Activated naive CD8-positive, alpha-beta T cell treated with anti-CD3 and anti-CD28 coated beads for 36 hours (primary cell): ENCODE results near the gene TP53BP2. TPM values are rescaled to one million over a fixed set of nuclear protein-coding genes. Genes with fewer than 3 reads are reported as not detected.

ENCODE experiments used
- DNase-seq: peaks from one replicate; pipeline ENCODE4 v3.0.0; 2021
- H3K27ac Mint-ChIP-seq: one replicate; pipeline ENCODE4 v1.8.0; 2022; ENCODE audit warnings: mild to moderate bottlenecking, moderate library complexity, mixed read lengths
- H3K27me3 Mint-ChIP-seq: one replicate; pipeline ENCODE4 v1.8.0; 2022; ENCODE audit warnings: mild to moderate bottlenecking, mixed read lengths
- H3K36me3 Mint-ChIP-seq: one replicate; pipeline ENCODE4 v1.8.0; 2021; ENCODE audit warnings: mild to moderate bottlenecking, mixed read lengths
- H3K4me1 Mint-ChIP-seq: one replicate; pipeline ENCODE4 v1.8.0; 2021; ENCODE audit warnings: mixed read lengths
- H3K4me3 Mint-ChIP-seq: one replicate; pipeline ENCODE4 v1.8.0; 2022; ENCODE audit warnings: mild to moderate bottlenecking, moderate library complexity, mixed read lengths
- H3K9me3 Mint-ChIP-seq: one replicate; pipeline ENCODE4 v1.8.0; 2022; ENCODE audit warnings: mixed read lengths
- total RNA-seq, 2 experiments: library from RNA; stranded (reverse); gene quantifications; one replicate each; pipeline ENCODE4 v1.2.3, GENCODE V29; 2021

The TP53BP2 gene
- total RNA-seq, 2 experiments from 2014 or later, result 34.7 to 35.2 TPM

GRCh38 chr1:223864084-223864483, 18.3 kb upstream of the TP53BP2 start:
- Mint-ChIP-seq H3K27ac (no peak overlapping the region), H3K27me3 (peaks cover 17% of the 10 kb centered on the region), H3K4me3 (no peak overlapping the region), H3K36me3 (no peaks in the 10 kb centered on the region), H3K9me3 (peaks cover 3% of the 10 kb centered on the region), H3K4me1 (no peaks in the 10 kb centered on the region)
- no peak for DNase-seq

DNA sequence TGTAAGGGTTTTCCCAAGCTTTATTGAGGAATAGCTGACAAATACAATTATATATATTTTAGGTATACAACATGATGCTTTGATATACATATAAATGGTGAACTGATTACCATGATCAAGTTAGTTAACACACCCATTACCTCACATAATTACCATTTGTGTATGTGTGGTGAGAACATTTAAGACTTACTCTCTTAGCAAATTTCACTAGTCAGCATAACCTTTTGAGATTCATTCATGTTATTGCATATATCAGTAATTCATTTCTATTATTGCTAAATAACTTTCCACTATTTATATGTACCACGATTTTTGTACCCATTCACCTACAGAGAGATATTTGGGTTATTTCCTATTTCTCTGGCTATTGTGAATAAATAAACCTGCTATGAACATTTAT, 16.2 kb upstream of the TP53BP2 start:
- no peak for DNase-seq
- Mint-ChIP-seq H3K36me3 (no peaks in the 10 kb centered on the region), H3K27me3 (peaks cover 2% of the 10 kb centered on the region), H3K4me1 (no peaks in the 10 kb centered on the region), H3K4me3 (no peak overlapping the region), H3K27ac (no peak overlapping the region), H3K9me3 (peaks cover 3% of the 10 kb centered on the region)

DNA sequence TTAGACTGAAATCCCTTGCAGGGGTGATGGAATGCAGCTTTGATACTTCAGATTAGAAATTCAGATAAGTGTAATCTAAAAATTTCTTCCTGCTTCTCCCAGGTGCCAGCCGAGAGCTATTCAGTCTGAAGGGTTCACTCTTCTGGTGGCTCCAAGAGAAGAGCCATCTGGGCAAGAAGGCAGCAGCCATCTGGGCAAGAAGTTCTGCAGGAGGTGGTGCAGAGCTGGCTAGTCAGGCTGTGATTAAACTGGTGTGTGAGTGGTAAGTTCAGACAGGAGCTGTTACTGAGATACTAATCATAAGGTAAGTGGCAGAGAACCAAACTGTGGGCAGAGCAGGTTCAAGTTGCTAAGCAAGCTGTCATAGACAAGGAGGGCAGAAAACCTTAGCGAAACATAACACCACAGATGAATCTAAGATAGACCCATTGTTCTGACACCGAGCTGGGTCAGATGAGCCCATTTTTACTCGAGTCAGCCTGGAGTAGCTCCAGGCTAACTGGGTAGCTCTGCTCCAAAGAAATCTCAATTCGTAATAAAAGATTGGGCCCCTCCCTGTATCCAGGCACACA, 14.4 kb upstream of the TP53BP2 start:
- peaks cover 3% of the 10 kb centered on the region for H3K9me3 Mint-ChIP-seq
- no peaks in the 10 kb centered on the region for H3K36me3 Mint-ChIP-seq
- H3K27me3 Mint-ChIP-seq, result no peaks in the 10 kb centered on the region
- H3K4me1 Mint-ChIP-seq, result no peaks in the 10 kb centered on the region
- H3K4me3 Mint-ChIP-seq, result no peak overlapping the region
- no peak for DNase-seq
- no peak overlapping the region for H3K27ac Mint-ChIP-seq

GRCh38 chr1:223859058-223859457, 13.3 kb upstream of the TP53BP2 start:
- H3K4me3 Mint-ChIP-seq, result no peak overlapping the region
- no peaks in the 10 kb centered on the region for H3K27me3 Mint-ChIP-seq
- H3K4me1 Mint-ChIP-seq, result no peaks in the 10 kb centered on the region
- H3K9me3 Mint-ChIP-seq, result no peaks in the 10 kb centered on the region
- DNase-seq, result no peak
- H3K27ac Mint-ChIP-seq, result no peak overlapping the region
- no peaks in the 10 kb centered on the region for H3K36me3 Mint-ChIP-seq

- Mint-ChIP-seq H3K36me3 (no peaks in the 10 kb centered on the region), H3K27ac (no peak overlapping the region), H3K4me3 (no peak overlapping the region), H3K9me3 (no peaks in the 10 kb centered on the region), H3K27me3 (no peaks in the 10 kb centered on the region), H3K4me1 (no peaks in the 10 kb centered on the region)
- DNase-seq, result no peak
These were observed 10.6 kb upstream of the TP53BP2 start for GRCh38 chr1:223856386-223856785.

DNA sequence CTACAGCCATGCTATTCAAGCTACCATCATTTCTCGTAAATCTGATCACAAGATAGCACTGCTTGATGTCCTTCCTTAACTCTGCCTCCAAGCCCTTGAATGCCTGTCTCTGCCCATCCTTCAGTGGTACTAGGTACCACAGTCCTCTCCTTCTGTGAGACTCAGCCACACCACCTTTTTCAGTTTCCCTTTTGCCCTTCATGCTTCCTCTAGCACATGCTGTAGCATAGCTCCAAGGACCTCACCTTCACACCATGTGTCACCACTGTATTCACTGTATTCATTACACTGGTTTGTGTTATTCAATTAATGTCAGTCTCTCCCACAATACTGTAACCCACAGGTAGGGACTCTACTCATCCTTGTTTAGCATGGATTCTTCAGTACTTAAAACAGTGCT, 8.0 kb upstream of the TP53BP2 start:
- H3K4me3 Mint-ChIP-seq, result no peak overlapping the region
- peaks cover 8% of the 10 kb centered on the region for H3K27me3 Mint-ChIP-seq
- H3K36me3 Mint-ChIP-seq, result no peaks in the 10 kb centered on the region
- H3K9me3 Mint-ChIP-seq, result no peaks in the 10 kb centered on the region
- no peak for DNase-seq
- peaks cover 4% of the 10 kb centered on the region for H3K4me1 Mint-ChIP-seq
- H3K27ac Mint-ChIP-seq, result no peak overlapping the region

GRCh38 chr1:223853275-223853674, 7.5 kb upstream of the TP53BP2 start:
- Mint-ChIP-seq H3K9me3 (no peaks in the 10 kb centered on the region), H3K27me3 (peaks cover 8% of the 10 kb centered on the region), H3K36me3 (no peaks in the 10 kb centered on the region), H3K4me1 (peaks cover 4% of the 10 kb centered on the region), H3K4me3 (no peak overlapping the region), H3K27ac (no peak overlapping the region)
- no peak for DNase-seq

- Mint-ChIP-seq H3K36me3 (no peaks in the 10 kb centered on the region), H3K27me3 (peaks cover 8% of the 10 kb centered on the region), H3K4me1 (peaks cover 9% of the 10 kb centered on the region), H3K27ac (no peak overlapping the region), H3K4me3 (no peak overlapping the region), H3K9me3 (peaks cover 2% of the 10 kb centered on the region)
- DNase-seq, result no peak
These were observed 6.6 kb upstream of the TP53BP2 start for GRCh38 chr1:223852337-223852736.

DNA sequence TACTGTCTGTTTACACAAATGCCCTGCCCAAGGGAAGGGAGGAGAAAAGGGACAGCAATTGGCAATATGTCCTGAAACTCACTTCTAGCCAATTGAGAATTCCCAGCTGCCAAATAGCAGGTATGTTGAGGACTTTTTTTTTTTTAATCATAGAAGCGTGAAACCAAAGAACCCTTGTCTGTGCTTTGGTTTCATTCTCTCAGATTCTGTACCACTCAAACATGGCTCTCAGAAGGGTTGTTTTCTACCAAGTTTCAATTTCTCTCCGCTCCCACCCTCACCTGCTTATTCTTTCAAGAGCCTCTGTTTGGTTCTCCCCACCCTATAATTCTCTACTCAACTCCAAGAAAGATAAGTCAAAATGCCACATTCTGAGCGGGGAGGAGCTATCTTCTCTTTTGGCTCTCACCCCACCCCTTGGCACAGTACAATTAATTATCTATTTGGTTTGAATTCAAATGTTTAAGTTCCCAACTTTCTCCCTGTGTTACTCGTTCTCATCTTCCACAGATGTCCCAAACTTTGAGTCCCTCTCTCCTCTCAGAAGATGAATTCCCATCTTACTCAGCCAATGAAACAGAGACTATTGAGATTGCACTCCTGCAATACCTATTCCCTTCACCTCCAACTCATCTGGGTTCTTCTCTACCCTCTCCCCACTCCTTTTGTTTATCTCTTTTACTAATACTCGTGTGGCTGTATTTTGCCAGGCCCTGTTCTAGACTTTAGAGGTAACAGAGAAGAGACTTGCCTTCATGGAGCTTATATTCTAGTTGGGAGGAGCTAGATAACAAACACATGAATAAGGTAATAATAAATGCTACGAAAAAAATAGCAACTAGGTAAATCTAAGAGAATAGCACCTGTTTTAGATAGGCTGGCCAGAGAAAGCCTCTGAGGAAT, 3.9 kb upstream of the TP53BP2 start:
- H3K27ac Mint-ChIP-seq, result no peak overlapping the region
- peaks cover 2% of the 10 kb centered on the region for H3K9me3 Mint-ChIP-seq
- H3K4me1 Mint-ChIP-seq, result peaks cover 16% of the 10 kb centered on the region
- no peak overlapping the region for H3K4me3 Mint-ChIP-seq
- DNase-seq, result no peak
- peaks cover 3% of the 10 kb centered on the region for H3K36me3 Mint-ChIP-seq
- peaks cover 8% of the 10 kb centered on the region for H3K27me3 Mint-ChIP-seq

- DNase-seq, result no peak
- Mint-ChIP-seq H3K4me3 (no peak overlapping the region), H3K27me3 (peaks cover 8% of the 10 kb centered on the region), H3K36me3 (peaks cover 5% of the 10 kb centered on the region), H3K27ac (no peak overlapping the region), H3K9me3 (peaks cover 2% of the 10 kb centered on the region), H3K4me1 (peaks cover 23% of the 10 kb centered on the region)
These were observed 2.8 kb upstream of the TP53BP2 start for GRCh38 chr1:223848536-223848935.

GRCh38 chr1:223847781-223848345, 2.1 kb upstream of the TP53BP2 start:
- H3K36me3 Mint-ChIP-seq, result peaks cover 5% of the 10 kb centered on the region
- H3K27ac Mint-ChIP-seq, result no peak overlapping the region
- peaks cover 8% of the 10 kb centered on the region for H3K27me3 Mint-ChIP-seq
- H3K4me1 Mint-ChIP-seq, result peaks cover 28% of the 10 kb centered on the region
- DNase-seq, result no peak
- no peak overlapping the region for H3K4me3 Mint-ChIP-seq
- peaks cover 2% of the 10 kb centered on the region for H3K9me3 Mint-ChIP-seq

- Mint-ChIP-seq H3K9me3 (peaks cover 2% of the 10 kb centered on the region), H3K4me1 (peaks cover 37% of the 10 kb centered on the region), H3K36me3 (peaks cover 7% of the 10 kb centered on the region), H3K27ac (peak overlapping the region; percentile 94), H3K4me3 (peak overlapping the region; percentile 89), H3K27me3 (peaks cover 4% of the 10 kb centered on the region)
- peak; percentile 68 for DNase-seq
These were observed 524 bp downstream of the TP53BP2 start for GRCh38 chr1:223845037-223845809.

GRCh38 chr1:223844787-223845036, 1.0 kb downstream of the TP53BP2 start:
- H3K27ac Mint-ChIP-seq, result peak overlapping the region; percentile 94
- H3K4me1 Mint-ChIP-seq, result peaks cover 40% of the 10 kb centered on the region
- H3K36me3 Mint-ChIP-seq, result peaks cover 10% of the 10 kb centered on the region
- H3K9me3 Mint-ChIP-seq, result peaks cover 2% of the 10 kb centered on the region
- H3K27me3 Mint-ChIP-seq, result no peaks in the 10 kb centered on the region
- DNase-seq, result peak; percentile 65
- peak overlapping the region; percentile 89 for H3K4me3 Mint-ChIP-seq

DNA sequence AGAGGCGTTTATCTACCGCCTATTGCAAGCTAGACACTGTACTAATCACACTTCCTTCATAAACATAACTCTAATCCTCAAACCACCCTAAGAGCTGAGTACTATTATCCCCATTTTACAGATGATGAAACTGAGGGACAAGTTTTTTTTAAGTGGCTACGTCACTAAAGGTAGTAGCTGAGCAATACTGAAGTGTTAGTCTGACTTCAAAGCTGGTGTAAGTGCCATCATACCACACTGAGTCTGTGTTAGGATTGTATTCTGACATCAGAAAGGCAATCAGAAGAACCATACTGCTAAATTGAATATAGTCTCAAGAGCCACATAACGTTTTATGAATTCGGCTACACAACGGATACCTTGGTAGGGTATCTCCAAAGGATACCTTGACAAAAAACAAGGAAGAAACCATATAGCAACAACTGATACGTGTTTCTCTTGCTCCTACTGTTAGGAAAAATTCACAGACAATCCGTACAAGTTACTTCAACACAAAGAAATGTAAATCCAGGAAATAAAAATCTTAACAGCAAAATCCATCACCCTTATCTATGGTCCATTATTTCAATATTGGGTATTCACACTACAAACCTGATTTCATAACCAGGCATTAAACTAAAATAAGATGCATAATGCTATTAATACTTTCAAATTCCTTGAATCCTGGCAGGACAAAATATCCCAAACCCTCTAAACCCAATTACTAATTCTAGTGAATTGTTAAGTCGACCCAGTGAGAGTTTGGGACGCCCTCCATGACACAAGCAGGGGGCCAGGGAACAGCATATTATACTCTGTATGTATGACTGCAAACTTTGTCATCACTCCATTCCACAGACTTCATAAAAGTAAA, 1.6 kb downstream of the TP53BP2 start:
- Mint-ChIP-seq H3K9me3 (peaks cover 2% of the 10 kb centered on the region), H3K27ac (peak overlapping the region; percentile 94), H3K4me3 (peak overlapping the region; percentile 89), H3K4me1 (peaks cover 37% of the 10 kb centered on the region), H3K27me3 (no peaks in the 10 kb centered on the region), H3K36me3 (peaks cover 10% of the 10 kb centered on the region)
- DNase-seq, result no peak
